Esophagus squamous epithelium (tissue), 4 donors: ENCODE results near the gene DCAF6.

ENCODE experiments used
- POLR2A ChIP-seq, 4 donors: fragments of 450-650 bp; IDR thresholded peaks; one replicate each; pipeline ENCODE4 v1.6.1; 2017; ENCODE audit warnings: antibody characterized with exemption in 4 of 4, mild to moderate bottlenecking in 4 of 4, moderate library complexity in 3 of 4
- TF ChIP-seq, protein P1 (sequence below), 6 experiments: fragments of 450-650 bp in 4 of 6; fragments of 200-600 bp in 2 of 6; sonication (generic) in 2 of 6; IDR thresholded peaks; one replicate each; pipeline ENCODE4 v1.5.1; 2016 to 2019; ENCODE audit warnings: antibody characterized with exemption in 6 of 6, mild to moderate bottlenecking in 4 of 6, moderate library complexity in 4 of 6

DNA sequence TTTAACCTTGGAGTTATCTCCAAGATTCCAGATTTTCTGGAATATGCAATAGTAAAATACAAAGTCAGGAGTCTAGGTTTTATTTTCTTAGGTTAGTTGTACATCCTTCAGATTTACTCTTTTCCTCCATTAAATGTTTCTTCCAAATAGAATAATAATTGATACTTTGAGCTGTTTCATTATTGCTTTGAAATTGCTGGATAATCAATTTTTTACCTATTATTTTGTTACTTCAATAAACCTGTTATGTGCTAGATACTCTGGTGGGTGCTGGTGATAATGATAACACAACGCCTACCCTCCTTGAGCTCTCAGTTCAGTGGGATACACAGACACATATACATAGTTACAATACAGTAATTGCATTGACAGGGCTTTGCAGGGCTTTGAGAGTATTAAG is 120.9 kb downstream of the DCAF6 start:
- TF ChIP-seq, protein P1, sequence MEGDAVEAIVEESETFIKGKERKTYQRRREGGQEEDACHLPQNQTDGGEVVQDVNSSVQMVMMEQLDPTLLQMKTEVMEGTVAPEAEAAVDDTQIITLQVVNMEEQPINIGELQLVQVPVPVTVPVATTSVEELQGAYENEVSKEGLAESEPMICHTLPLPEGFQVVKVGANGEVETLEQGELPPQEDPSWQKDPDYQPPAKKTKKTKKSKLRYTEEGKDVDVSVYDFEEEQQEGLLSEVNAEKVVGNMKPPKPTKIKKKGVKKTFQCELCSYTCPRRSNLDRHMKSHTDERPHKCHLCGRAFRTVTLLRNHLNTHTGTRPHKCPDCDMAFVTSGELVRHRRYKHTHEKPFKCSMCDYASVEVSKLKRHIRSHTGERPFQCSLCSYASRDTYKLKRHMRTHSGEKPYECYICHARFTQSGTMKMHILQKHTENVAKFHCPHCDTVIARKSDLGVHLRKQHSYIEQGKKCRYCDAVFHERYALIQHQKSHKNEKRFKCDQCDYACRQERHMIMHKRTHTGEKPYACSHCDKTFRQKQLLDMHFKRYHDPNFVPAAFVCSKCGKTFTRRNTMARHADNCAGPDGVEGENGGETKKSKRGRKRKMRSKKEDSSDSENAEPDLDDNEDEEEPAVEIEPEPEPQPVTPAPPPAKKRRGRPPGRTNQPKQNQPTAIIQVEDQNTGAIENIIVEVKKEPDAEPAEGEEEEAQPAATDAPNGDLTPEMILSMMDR (IDR thresholded peaks at IDR 0.05) = no peak
- no peak for TF ChIP-seq POLR2A (IDR thresholded peaks at IDR 0.05)
